ENCODE data around the gene MAGED4B. TPM values are rescaled to one million over a fixed set of nuclear protein-coding genes. Genes with fewer than 3 reads are reported as not detected.

The MAGED4B gene
- total RNA-seq, 4 donors from 2014 or later, result 2.2 to 8.4 (median 7.2) TPM

DNA sequence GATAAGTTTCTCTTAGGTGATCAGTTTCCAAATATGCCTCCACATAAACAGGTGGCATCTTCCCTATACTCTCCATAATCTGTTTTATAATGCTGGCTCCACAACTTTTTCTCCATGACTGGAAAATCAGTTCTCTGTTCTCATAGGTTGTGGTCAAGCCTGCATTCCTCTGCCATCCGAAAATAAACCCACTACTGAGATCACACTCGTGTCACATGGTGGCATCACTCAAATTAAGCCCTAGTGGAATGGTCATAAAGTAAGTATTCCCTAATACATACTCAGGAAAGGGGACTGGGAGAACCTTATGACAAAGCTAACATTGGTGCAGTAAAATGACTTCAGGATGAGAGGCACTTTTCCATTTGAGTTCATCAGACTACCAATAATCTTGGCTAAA lies 37.6 kb downstream of the MAGED4B start:
- TF ChIP-seq POLR2AphosphoS5 (IDR thresholded peaks at IDR 0.05) (no peak), POLR2A (IDR thresholded peaks at IDR 0.05) (no peak), EP300 (IDR thresholded peaks at IDR 0.05) (no peak)
- TF ChIP-seq, protein P1, sequence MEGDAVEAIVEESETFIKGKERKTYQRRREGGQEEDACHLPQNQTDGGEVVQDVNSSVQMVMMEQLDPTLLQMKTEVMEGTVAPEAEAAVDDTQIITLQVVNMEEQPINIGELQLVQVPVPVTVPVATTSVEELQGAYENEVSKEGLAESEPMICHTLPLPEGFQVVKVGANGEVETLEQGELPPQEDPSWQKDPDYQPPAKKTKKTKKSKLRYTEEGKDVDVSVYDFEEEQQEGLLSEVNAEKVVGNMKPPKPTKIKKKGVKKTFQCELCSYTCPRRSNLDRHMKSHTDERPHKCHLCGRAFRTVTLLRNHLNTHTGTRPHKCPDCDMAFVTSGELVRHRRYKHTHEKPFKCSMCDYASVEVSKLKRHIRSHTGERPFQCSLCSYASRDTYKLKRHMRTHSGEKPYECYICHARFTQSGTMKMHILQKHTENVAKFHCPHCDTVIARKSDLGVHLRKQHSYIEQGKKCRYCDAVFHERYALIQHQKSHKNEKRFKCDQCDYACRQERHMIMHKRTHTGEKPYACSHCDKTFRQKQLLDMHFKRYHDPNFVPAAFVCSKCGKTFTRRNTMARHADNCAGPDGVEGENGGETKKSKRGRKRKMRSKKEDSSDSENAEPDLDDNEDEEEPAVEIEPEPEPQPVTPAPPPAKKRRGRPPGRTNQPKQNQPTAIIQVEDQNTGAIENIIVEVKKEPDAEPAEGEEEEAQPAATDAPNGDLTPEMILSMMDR (IDR thresholded peaks at IDR 0.05), result no peak
- 37 to 54% methylated on average over 2 of the region's 2 CpGs for WGBS, 2 donors (ENCODE audit: low coverage in 1 of 2)

DNA sequence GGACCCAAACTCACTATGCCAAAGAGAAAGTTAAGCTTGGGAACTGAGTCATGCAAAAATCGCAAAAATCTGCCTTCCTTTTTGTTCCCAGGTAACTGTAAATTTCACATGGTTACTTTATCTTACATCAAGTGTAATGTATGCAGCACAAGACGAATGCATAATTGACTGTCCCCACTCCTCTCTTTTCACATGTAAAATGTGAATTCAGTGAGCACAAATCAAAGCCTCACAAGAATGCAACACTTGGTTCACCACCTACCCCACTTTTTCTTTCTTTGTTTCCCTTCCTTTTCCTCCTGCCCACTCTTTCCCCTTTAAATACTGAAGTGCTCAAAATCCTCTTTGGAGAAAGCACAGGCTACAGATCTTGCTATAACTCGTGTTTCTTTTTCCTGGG lies 53.2 kb downstream of the MAGED4B start:
- 10 to 11% methylated on average over 3 of the region's 3 CpGs for WGBS, 2 donors (ENCODE audit: low coverage in 1 of 2)
- H3K9me3 ChIP-seq, result no peaks in the 10 kb centered on the region
- H3K4me1 ChIP-seq, result no peaks in the 10 kb centered on the region
- H3K4me3 ChIP-seq, result no peak overlapping the region
- no peak for TF ChIP-seq EP300 (IDR thresholded peaks at IDR 0.05)
- TF ChIP-seq POLR2A (IDR thresholded peaks at IDR 0.05), result no peak
- no peak for TF ChIP-seq POLR2AphosphoS5 (IDR thresholded peaks at IDR 0.05)
- TF ChIP-seq, protein P1 (IDR thresholded peaks at IDR 0.05), result no peak
- no peak for ATAC-seq
- no peak overlapping the region for H3K27ac ChIP-seq
- no peaks in the 10 kb centered on the region for H3K36me3 ChIP-seq
- H3K27me3 ChIP-seq, result no peaks in the 10 kb centered on the region

More for the DNA sequence above, 37.6 kb downstream of the MAGED4B start:
- H3K27ac ChIP-seq, result no peak overlapping the region
- no peaks in the 10 kb centered on the region for H3K36me3 ChIP-seq
- H3K27me3 ChIP-seq, result no peaks in the 10 kb centered on the region
- no peaks in the 10 kb centered on the region for H3K9me3 ChIP-seq
- H3K4me1 ChIP-seq, result no peaks in the 10 kb centered on the region
- H3K4me3 ChIP-seq, result no peak overlapping the region
- ATAC-seq, result no peak

Small RNA genes within 50 kb of the gene (small RNA-seq; reads per million reads assigned to genes)
- gene SNORA11E, result 0 reads per million in 4 donors

Other genes starting within 250 kb of the MAGED4B start
- gene MAGED1, start 175.6 kb downstream of the MAGED4B start, total RNA-seq, result 10 to 100 TPM; 34.2 to 54.8 (median 43.5) TPM
- 1 to 10 TPM in 1 of 4 donors, under 1 TPM in 3; 0.35 to 4.4 (median 0.72) TPM for gene MAGED4, start 115.7 kb upstream of the MAGED4B start, total RNA-seq

Data from gastroesophageal sphincter (tissue), 4 donors.